GM21360 (cell line): Measurements from ENCODE around the gene NOTUM.

Experiments used
- ATAC-seq: cut with Tn5 transposase; IDR thresholded peaks from one replicate; pipeline ENCODE4 v1.9.1; 2021; ENCODE audit warnings: mild to moderate bottlenecking, moderate library complexity; ENCODE audit not compliant: unreplicated experiment

NOTUM gene

DNA sequence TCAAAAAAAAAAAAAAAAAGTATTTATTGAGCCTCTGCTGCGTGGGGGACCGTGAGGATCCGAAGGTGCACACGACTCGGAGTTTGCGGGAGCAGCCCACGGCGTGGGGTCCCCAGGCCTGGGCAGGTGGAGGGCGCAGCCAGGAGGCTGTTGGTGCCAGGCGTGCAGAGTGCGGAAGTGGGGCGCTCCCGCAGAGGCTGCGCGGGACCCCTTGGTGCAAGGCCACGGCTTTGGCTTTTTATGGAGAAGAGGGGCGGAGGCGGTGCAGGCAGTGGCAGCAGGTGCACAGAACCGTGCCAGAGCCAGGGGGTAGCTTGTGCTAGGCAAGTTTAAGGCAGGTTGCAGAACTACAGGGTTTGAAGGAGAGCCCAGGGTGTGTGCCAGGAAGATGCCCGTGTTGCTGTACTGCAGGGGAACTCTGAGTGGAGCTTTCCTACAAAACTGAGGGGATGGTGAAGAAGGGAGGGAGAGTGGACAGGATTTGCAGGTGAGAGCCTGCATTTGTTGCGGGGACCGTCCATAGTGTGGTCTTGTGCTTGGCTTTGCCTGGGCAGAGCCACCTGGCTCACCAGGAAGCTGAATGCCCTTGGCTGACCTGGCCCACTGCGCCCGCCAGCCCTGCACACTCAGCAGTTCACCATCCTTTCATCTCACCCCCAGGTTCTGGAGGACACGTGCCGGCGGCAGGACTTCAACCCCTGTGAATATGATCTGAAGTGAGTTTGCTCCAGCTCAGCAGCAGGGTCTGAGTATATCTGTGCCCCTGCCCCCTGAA, 17.7 kb upstream of the NOTUM start:
- ATAC-seq = no peak

DNA sequence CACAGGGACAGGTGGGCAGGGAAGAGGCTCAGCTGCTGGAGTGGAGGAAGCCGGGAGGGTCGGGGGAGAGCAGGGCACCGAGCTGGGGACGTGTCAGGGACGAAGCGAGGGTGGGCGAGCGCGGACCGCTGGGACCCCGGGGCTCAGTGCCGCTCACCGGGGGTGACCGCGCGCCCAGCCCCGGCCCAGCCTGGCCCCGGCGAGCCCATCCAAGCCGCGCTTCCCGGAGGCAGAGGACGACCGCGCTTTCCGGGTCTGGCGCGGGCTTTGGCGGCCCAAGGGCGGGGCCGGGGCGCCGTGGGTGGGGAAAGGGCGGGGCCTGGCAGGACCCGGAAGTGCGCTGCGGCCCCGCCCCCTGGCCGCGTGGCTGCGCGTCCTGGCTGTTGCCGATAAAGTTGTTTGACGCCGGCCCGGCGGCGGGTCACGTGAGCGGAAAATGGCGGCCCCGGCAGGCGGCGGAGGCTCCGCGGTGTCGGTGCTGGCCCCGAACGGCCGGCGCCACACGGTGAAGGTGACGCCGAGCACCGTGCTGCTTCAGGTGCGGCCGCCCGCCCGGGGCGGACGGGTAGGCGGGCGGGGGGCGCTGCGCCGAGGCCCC, 16.3 kb upstream of the NOTUM start, which contains the start of gene ASPSCR1:
Gene ASPSCR1, plus strand, starts transcription at position 419 of the 598 bp plus-strand sequence. Its CDS starts 18 bp downstream, at position 437.
- ATAC-seq = peak; percentile 80

DNA sequence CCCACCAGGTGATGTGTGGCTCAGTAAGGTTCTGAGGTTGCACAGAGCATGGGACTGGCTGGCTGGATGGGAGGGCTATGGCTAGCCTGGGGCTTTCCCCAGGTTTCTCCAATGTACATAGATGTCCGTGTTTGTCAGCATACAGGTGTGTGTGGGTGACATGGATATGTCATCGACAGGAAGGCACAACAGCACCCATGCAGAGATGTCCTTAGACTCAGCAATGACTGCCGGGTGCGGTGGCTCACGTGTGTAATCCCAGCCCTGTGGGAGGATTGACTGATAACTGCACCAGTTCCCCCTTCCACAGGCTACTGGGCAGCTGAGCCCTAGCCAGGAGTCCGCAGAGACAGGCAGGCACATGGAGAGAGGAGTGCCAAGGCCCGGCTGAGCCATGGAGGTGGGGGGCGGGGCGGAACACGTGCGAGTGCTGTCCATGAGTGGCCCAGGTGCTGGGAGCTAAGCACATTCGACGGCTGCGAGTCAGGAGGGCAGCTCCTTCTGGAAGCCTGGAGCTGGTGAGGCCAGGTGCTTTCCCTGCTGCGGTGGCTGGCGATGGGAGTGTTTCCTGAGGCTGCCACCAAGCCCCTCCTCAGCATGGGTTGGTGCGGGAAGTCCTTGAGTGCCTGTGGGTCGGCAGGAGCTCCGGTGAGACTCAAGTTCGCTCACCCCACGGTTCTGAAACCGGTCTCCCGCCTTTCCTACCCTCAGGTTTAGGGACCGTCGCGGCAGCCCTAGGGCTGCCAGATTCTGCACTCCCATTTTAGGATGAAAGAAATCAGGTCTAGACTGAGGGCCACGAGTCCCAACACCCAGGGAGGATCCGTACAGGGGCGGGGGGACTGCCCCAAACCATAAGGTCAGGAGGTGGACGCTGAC, 15.6 kb upstream of the NOTUM start:
- peak; percentile 13 for ATAC-seq

DNA sequence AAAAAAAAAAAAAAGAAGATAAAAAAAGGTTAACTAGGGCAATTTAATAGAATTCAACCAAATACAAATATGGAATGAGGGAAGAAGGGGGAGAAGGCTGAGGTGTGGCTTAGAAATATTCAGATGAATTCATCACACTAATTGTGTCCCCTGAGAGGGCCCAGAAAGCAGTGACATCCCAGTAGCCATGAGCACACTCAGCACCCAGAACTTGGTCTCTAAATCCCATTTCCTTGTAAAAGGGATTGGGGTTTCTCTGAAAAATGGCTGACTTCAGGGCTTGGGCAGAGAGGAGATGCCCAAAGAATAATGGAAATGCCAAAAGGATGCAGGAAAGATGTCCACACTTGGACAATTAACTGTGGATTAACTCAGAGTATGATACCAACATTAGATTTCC, 12.4 kb upstream of the NOTUM start:
- no peak for ATAC-seq

DNA sequence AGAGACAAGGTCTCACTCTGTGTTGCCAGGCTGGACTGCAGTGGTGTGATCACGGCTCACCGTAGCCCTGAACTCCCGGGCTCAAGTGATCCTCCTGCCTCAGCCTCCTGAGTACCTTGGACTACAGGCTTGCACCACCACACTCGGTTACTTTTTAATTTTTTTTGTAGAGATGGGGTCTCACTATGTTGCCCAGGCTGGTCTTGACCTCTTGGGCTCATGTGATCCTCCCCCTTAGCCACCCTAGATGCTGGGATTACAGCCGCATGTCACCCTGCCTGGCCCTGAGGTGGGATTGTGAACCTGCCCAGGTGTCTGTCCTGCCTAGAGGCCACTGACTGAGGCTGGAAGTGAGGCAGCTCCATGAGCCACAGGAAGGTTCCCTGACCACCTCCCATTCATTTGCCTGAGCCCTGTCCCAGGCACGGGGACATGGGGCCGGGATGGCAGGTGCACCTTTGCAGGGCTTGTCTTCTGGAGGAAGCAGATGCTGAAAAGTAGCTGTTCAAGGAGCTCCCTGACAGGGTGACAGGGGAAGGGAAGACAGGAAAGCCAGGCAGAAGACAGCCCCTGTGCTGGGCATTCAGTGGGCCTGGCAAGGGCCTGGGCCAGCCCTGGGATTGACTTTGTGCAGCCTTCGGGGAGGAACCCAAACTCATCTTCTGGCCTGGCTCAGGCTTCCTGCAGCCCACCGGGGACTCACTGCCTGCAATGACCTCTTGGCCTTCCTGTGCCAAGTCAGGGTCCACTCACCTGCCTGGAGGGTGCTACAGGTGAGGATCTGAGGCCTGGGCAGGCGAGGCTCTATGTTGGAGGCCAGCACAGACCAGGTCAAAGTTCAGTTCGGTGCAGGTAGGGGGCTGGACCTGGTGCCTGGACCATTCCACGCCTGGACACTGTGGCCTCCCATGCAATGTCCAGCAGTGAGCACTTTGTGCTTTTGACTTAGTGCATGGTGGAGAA, 8.1 kb upstream of the NOTUM start:
- no peak for ATAC-seq

DNA sequence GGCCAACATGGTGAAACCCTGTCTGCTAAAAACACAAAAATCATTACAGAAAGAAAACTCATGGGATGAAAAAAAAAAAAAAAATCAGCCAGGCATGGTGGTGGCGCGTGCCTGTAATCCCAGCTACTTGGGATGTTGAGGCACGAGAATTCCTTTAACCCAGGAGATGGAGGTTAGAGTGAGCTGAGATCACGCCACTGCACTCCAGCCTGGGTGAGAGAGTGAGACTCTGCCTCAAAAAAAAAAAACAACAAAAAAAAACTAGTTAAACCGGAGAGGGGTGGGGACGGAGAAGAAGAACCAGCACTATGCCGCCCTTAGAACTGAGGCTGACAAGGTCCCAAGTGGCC, 7.4 kb upstream of the NOTUM start:
- ATAC-seq = no peak

DNA sequence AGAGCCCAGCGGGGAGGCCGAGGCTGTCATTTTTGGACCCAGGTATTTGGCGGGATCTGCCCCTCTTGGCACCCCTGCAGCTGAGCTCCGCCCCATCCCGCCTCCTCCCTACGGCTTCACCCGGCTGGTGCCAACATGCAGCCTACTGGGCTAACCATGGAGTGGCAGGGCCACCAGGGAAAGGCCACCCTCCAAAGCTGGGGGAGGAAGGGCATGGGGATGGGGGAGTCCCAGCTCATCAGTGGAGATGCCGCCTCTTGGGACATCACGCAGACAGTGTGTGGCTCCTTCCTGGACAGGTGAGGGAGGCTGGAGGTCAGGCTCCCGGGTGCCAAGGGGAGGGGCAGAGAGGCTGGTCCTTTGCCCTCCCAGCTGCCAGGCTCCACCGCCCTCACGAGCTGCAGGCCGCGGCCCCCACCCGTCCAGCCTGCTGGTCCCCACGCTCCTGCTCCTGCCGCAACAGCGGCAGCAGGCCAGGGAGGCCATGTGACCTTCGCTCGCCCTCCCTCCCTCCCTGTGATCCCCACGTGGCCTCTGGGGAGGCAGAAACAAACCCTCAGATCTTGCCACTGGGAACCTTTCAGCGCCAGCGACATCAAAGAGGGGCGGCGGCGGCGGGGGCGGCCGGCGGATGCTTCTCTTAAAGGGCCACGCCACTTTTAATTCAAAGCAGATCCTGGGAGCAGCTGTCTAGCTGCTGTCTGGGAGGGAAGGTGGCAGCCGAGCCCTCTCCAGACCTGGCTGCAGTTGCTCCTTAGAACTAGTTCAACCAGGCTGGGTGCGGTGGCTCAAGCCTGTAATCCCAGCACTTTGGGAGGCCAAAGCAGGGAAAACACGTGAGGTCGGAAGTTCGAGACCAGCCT, 6.8 kb upstream of the NOTUM start:
- ATAC-seq = peak; percentile 56

DNA sequence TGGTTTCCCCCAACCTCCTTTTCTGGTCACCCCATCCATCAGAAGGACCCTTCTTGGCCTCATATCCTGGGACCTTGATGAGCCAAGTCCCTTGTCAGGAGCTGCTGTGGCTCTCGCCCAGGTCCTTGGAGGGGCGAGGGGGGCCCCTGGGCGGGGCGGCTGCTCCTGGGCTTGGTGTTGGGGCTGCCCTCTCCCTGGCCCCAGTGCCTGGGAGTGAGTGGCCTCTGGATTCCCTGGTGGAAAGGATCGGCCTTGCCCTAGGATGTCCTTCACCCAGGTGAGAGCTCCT, 6.2 kb upstream of the NOTUM start:
- ATAC-seq = no peak

DNA sequence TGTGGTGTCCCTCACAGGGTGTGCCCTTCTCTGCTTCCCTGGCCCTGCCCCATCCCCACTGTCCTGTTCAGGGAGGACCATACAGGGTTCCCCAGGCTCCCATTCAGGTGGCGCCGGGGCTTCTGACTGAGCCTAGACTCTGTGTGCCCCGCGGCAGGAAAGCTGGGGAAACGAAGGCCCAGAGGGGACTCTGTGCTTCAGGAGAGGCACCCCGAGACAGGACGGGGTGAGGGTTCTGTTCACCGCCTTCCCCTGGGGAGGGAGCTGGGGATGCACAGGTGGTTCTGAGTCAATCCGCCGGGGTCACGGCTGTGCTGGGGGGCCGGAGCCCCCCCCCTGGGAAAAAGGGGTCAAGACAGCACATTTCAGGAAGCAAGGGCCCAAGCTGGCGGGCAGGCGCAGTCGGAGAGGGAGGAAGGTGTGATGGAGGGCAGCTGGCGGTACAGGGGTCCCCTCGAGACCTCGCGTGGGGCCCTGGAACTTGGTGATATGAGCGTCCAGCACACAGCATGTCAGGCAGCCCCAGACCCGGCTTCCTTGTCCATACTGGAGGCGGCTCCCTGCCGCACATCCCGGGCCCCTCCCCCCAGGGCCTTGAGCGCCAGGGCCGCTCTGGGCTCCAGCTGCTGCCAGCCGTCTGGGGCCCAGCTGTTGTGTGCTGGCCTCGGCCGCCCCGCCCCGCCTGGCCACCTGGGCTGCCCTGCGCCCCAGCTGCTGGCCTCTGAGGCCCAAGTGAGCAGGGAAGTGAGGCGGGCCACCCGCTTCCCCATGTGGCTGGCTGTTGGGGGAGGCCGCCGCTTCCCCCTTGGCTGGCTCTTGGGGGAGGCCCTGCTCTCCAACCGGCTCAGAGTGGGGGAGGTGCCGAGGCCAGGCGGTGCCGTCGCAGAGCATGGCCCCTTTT, 5.6 kb upstream of the NOTUM start:
- no peak for ATAC-seq

DNA sequence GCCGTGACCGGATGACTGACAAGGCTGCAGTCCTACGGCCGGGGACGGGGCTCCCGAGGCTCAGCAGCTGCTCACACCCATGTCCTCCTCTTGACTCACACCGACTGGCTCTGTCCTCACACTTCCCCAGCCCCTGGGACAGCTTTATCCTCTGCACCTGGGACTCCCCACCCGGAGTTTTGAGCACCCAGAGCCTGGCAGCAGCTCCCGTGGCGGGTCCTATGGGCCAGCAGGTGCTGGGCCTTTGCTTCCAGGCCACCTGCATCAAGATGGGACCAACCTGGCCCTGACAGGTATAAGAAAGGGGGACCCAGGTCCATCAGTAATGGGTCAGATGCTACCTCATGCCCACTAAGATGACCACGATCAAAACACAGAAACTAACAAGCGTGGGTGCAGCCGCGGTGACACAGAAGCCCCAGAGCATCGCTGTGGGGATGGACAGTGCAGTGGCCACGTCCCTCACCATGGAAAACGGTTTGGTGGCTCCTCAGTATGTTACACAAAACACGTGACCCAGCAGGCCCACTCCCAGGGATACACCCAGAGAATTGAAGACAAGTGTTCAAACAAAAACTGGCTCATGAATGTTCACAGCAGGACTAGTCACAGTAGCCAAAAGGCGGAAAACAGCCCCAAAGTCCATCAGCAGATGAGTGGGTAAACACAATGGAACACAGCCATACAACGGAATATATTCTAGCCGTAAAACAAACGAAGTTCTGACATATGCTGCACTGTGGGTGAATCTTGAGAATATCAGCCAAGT, 3.3 kb upstream of the NOTUM start:
- no peak for ATAC-seq

DNA sequence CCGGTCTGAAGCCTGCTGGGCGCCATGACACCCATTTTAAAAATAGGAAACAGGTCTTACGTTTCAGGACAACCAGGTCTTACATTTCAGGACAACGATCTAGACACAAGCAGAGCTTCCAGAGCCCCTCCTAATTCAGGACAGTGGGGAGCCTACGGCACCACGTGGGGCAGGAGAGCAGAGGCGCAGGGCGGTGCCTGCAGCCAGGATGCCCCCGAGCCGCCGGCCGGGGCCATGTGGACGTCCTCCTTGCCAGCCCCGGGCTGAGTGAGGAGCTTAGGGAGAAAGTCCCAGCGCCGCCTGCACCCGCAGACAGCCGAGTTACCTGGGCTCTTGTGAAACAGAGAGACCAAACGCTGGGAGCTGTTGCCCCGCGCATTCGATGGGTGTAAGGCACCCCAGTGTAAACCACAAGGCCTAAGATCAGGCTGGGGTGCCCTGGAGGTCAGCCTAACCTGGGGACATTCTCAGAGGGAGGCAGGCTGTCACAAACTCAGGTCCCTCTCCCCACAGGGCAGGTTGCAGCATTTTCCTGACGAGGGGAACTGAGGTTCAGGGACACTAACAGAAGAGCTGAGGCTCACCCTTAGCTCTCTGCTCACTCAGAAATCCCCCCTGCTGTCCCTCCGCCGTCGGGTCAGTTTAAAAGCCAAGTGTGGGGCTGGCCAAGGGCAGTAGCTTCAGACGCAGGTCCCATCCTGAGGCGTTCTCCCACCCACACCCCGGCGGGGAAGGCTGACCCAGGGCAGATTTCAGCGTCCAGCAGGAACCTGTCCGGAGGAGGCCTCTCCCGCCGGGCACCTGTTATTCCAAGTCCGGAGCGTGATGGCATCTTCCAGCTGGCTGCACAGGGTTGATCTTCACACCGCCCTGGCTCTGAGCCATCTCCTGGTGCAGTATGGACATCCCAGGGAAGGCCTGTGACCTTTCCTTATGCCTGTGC, 1.8 kb upstream of the NOTUM start:
- ATAC-seq = no peak

DNA sequence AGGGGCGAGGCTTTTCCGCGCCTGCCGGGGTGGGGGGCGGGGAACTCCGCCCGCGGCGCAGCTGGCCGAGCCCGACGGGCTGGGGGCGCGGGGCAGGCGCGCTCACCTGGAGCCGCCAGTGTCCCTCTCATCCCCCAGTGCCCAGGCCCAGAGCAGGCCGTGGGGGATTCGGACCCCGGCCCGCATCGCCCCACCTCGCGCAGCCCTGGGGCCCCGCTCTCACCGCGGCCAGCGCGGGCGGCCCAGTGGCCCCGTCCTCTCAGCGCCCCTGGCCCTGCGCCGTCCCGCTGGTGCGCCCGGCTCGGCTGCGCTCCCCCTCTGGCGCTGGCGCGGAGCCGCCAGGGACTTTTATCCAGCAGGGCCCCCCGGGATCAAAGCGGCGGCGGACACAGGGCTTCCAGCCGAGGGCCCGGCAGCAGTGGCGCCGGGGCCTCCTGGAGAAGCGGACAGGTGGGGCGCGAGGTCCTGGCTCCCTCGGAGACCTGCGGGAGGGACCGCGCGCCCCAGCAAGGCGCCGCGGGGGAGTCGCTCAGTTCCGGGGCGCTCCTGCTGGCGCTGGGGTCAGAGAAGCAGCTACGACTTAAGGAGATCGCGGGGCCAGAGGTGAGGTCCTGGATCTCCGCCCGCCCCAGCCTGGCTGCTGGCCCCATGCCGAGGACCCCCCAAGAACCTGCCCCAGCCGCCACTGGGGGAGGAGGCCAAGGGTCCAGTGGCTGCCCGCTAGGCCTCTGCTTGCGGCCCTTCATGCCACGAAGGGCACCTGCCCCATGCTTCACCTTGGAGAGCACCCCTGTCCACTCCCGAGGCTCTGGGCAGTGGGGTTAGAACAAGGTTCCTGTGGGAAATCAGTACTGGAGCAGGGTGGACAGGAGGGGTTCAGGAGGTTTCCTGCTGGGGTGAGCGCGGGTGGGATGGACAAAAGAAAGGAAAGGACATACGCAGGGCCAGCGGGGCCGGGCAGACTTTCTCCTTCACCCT, 823 bp upstream of the NOTUM start:
- ATAC-seq = no peak

DNA sequence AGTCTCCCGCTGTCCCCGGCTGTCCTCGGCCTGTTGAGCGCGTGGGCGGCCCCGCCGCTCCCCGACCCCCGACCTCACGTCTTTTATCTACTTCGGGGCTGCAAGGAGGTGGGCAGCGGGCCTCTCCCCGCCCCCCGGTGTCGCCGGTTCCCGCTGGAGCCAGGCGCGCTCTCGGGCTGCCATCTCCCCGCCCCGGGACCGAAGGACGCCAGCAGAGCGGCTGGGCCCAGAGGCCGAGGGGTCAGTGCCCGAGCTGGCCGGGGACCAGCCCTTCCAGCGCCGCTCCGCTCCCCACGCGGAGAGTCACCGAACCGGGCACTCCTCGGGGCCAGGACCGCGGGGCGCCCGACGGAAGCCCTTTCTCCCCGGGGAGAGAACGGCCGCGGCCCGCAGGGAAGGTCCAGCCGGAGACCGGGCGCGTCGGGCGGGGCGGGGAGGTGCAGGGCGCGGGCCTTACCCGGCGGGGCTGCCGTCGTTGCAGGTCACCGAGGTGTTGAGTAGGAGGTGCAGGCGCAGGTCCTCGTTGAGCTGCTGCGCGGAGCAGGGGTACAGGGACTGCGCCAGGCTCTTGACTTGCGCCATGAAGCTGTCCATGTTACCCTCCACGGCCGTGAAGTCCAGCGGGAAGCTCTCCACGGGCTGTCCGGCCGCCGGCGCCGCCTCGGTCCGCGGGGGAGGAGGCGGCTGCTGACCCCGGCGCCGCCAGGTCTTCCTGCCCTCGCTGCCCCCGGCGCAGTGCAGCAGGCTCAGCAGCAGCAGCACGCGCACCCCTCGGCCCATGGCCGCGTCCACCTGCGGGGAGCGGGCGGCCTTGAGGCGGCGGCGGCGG, 643 bp downstream of the NOTUM start:
- ATAC-seq = no peak

DNA sequence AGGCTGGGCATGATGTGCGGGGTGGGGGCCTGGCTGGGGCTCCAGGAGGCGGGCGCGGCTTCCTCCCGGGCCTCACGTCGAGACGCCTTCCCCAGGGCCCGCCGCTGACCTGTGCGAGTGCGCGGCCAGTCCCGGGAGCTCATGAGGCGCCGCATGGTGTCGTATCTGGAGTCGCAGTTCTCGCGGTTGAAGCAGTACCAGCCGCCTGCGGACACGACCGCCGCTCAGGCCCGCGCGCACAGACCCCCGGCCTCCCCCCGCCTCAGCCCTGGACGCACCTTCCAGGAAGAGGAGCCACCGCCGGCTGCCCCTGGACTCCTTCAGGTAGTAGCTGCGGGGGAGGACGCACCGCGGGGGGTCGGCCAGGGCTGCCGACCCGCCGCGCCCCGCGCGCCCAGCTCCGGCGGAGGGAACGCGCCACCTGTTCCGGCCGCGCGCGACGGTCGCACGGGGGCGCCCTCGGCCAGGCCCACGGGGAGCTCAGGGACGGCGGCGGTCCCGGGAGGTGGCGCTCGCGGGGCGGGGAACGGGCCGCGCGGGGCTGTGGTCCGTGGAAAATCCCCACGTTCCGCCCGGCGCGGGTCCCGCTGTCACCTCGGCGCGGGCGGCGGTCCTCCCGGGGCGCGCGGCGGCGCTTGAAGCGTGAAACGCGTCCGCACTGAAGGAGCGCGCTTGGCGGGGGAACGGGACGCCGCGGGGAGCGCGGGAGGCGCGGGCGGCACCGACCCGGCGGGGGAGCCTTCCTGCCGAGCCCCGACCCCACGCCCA, 1.4 kb downstream of the NOTUM start:
- ATAC-seq = peak; percentile 67
